AML-193 (cell line): ENCODE results near the gene KCNA10.
"Not testable (repeated sequence)": the region's sequence is repeated elsewhere in the genome, so short reads cannot be mapped to it uniquely, and the experiment has no call there.

ENCODE experiments used
- DNase-seq, 2 experiments: peaks; one replicate each; lab custom pipeline; 2025; lab: John Stamatoyannopoulos, UW

KCNA10 gene

DNA sequence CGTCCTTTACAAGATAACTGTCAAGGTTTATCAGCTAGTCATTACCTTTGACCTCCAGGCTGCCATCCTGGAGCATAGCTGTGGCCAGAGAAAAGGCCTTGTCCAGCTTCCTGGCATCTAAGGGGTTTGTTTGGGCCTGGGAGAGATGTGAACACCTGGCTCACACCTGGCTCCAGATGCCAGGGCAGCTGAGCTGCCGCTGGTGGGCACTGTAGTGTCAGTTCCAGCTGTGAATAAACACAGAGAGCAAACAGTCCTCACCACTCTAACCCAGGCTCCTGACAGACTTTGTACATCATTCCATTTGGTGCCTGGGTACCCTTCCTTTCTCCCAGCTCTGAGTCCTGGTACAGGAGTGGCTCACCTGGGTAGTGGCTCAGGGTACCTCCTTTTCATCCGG is 14.3 kb upstream of the KCNA10 start:
- no peak for DNase-seq

DNA sequence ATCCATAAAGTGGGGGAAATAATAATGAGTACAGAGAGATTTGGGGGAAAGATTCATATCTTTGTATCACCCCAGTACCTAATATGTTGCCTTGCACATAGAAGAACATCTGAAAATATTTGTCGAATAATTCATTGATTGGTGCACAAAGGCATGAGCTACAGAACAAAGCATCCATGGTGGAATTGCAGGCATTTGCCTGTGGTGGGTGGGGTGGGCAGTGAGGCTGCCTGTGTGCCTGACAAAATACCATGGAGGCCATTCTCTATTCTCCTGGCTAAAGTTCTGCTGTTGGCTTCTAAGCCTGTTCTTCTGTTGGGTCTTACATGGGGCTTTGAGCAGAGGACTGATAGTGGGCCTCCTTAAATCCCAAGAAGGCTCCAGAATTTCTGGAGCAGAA is 10.0 kb upstream of the KCNA10 start:
- no peak for DNase-seq

DNA sequence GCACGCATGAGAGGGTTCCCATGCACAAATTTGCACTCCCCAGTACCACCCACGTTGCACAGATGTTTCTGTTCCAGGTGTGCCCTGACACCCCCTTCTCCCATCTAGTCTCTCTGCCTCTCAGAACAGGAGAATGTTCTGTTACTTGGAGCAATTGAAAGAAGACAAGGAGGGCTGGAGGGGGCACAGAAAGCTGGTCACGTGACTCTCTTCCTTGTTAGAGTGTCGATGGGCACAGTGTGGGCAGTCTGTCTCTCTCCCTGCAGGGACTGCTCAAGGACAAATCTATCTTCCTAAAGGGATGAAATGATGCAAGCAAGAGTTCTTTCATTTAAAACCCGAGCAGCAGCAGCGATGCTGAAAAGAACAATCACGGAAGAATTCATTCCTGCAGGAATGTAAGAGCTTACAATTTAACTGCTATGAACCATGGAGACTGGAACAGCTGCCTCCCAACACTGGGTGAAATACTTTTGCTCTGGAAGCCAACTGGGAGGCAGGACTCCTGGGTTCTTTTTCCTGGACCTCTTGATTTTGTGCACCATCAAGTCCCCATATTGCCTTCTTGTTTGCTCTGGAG is 7.3 kb upstream of the KCNA10 start:
- no peak for DNase-seq

DNA sequence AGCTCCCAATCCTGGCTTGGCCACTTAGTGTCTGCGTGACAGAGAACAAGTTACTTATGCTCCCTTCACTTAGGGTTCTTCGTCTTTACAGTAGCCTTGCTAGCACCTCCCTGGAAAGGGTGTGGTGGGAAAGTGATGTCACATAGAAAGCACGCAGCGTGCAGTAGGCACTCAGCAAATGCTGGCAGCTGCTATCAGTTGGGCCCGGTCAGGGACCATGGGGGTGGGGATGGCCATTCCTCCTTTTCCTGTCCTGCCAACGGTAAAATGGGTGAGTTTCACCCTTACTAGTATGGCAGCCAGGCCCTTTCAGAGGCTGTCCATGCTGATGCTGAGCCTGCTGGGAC is 6.2 kb upstream of the KCNA10 start:
- no peak for DNase-seq

DNA sequence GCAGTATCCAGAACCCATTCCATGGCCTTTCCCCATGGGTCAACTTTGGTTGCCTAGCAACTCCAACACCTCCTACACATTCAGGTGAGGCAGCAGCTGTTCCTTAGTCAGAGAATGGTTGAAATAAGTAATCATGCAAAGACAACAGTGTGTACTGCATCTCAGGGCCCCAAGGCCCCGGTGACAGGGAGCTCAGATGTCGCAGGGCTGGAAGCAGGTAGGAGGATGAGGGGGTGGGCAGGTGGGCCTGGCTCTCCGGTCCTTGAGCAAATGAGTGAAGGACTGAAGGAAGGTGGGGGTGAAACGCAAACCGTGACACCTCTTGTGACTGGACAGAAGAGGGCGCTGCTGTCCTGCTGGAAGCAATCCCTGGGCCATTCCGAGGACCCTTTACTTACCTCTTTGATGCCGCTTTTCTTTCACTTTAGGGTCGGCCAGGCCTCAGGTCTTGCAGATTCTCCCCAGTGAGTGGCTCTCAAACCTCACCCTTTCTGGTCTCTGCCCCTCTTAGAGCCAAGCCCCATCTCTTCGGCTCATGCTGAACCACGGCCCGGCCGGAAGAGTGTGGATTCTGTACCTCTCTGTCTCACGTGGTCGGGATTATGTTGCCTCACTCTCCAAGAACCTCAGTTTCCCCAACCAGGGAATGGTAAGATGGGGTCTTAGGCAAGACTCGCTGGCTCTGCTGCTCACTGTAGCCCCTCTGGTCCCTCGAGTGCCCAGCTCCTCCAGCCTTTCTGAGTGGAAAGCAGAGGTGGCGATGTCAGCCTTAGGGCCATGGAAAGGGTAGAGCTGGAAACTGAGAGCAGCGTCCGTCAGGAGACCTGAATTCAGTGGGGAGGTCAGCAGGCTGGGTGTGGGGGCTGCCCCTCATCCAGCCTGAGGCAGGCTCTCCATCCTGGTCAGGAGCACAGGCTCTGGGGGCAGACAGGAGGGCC is 5.6 kb upstream of the KCNA10 start:
- DNase-seq, result peak; percentile 11 to 36

DNA sequence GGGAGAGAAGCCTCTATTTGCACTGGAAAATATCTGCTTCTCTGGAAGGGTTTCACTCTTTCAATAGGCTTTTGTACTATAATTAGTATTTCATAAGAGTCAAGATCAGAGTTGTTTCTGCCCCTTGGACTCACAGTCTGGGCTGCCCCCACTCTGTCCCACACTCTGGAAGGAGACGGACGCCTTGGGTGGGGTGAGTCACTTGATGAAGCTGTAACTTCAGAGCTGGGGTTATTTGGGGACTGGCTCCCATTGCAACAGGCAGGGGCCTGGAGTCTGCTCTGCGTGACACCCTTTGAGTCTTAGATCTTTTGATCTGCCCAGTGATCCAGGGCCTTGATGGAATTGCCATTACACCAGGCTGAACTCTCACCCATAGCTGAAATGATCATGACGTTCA is 4.0 kb upstream of the KCNA10 start:
- no peak for DNase-seq

DNA sequence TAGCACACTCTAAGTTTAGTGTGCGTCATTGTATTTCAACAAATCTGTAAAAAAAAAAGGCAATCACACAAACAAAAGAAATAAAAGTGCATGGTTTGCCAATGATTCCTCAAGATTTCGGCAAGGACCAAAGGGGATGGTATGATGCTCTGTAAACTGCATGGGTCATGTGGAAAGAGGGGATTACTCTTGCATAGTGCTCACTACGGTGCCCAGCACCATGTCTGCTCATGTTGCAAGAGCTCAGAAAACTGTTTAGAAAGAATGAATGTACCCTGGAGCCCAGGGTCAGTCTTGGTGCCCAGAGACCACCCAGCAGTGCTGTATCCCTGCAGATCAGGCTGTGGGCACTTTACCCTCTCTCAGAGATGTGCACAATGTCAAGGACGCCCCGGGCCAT is 3.6 kb upstream of the KCNA10 start:
- no peak for DNase-seq

DNA sequence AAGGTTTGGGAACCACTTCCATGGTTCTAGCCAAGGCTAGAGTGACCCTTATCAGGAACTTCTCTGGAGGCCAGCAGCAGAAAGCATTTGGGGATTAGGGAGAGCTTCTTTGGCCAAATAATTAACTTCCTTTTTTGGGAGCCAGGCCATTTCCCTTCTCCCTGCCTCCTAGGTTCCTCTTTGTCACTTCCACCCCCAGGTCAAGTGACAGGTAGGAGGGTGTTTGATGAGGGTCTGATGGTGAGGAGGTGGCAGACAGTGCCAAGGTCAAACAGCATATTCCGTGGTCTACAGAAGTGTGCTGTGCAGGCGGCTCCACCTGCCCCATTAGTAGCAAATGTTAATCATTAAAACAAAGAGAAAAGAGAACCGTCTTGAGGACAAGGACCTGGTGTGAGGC is 1.9 kb upstream of the KCNA10 start:
- DNase-seq, result no peak

DNA sequence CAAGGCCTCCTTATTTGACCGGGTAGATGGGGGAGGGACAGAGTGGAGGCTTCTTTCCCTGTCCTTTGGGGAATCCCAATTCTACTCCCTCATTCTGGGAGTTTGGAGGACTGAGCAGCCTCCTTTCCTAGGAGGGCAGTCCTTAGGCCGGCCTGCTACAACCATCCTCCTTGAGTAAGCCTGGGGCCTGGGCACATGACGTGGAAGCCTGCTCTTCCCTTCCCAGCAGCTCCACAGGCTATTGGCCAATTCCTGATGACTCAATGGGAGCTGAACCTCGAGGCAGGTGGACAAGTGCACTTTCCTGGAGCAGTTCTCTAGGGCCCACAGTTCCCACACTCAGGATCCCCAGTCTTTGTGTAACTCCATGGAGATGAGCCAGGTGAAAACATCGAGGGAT is 3.1 kb downstream of the KCNA10 start:
- DNase-seq, result no peak

DNA sequence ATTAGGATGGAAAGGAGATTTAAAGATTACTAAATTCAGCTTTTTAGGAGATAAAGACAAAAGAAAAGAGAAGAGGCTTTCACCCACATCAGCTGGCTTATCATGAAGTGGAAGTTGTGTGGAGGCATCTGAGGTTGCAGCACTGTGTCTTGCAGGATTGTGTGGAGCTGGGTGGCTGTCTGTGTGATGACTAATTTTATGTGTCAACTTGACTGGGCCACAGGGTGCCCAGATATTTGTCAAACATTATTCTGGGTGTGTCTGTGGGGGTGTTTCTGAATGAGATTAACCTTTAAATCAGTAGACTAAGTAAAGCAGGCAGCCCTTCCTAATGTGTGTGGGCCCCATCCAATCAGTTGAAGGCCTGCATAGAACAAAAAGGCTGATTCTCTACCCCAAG is 3.9 kb downstream of the KCNA10 start:
- no peak for DNase-seq

DNA sequence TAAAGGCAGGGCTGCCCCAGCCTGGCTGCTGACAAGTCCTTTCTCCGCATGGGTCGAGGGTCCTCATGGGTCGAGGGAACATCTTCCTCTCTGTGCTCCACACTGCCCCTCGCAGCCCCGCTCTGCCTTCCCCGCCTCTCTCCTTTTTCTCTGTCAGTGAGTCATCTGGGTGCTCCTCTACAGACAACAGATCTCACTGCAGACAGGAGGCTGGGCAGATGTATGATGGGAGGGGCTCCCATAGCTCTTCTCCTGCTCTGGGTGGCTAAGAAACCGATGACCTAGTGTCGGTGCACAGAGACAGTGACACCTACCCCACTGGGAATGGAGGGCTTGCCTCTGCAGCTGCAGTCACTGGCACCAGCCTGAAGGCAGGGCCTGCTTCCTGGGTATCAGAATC is 5.5 kb downstream of the KCNA10 start:
- DNase-seq, result no peak

DNA sequence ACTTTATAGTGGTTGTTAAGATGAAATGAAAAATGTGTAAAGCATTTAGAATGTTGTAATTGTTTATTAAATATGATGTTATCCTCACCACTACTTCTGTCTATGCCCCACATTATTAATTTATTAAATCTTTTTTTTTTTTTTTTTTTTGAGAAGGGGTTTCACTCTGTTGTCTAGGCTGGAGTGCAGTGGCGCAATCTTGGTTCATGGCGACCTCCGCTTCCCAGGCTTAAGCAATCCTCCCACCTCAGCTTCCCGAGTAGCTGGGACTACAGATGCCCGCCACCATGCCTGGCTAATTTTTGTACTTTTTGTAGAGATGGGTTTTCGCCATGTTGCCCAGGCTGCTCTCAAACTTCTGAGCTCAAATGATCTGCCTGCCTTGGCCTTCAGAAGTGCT is 7.5 kb downstream of the KCNA10 start:
- DNase-seq, result no peak

DNA sequence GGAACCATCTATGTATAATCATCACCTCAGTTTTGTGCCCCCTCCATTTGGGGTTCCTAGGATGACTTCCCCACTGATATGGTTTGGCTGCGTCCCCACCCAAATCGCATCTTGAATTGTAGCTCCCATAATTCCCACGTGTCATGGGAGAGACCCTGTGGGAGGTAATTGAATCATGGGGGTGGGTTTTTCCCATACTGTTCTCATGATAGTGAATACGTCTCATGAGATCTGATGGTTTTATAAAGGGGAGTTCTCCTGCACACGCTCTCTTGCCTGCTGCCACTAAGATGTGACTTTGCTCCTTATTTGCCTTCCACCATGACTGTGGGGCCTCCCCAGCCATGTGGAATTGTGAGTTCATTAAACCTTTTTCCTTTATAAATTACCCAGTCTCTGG is 8.1 kb downstream of the KCNA10 start:
- DNase-seq, result not testable (repeated sequence)

DNA sequence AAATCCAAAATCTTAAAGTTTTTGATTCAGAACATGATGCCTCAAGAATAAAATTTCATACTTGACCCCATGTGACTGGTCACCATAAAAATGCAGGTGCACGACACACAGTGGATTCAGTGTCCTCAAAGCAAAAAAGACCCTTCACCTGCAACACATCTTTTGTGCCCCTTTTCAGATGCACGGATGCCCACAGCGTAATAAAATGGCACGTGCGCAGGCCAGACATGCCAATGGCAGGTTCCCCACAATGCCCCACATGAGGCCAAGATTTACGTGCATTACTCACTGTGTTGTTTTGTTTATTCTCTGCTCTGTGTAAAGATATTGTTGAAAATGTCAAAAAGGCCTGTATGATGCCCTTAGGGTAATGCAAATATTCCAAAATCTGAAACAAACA is 9.3 kb downstream of the KCNA10 start:
- no peak for DNase-seq

DNA sequence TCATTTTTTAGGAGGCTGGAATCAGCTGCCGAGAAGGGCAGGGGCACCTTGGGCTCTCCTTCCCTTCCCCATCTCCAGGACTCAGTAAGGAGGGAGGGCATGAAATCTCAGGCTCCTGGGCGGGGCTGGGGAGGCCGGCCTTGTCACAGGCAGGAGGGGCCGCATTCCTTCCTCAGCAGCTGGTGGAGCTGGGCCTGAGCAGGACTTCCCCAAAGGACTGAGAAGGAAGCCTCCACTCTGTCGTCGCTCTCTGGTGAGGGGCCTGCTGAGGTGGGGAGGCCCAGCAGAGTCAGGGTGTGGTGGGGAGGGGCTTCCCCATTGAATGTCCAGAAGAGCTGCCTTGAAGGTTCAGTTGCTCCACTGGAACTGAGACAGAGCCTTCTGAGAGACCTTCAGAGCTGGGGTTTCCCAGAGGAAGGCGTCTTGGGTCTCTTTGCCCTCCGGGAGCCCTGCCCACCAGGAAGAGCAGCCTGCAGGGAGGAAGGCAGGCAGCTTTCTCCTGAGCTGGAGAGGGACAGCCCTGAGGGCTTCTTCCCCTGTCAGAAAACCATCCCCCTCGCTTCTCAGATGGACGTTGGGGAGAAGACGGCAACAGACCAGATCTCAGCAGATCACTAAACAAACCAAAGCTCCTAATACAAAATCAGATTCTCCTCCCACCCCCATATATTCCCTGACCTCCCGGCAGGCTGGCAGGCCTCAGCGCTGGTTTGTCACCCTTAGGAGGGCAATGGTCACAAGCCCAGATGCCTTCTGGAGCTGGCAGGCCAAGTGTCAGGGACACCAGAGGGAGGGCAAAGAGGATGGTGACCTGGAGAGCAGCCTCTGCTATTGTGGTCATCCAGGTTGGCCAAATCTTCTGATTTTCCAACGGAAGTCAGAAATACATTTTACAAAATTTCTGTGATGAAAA is 10.7 kb downstream of the KCNA10 start:
- no peak for DNase-seq

DNA sequence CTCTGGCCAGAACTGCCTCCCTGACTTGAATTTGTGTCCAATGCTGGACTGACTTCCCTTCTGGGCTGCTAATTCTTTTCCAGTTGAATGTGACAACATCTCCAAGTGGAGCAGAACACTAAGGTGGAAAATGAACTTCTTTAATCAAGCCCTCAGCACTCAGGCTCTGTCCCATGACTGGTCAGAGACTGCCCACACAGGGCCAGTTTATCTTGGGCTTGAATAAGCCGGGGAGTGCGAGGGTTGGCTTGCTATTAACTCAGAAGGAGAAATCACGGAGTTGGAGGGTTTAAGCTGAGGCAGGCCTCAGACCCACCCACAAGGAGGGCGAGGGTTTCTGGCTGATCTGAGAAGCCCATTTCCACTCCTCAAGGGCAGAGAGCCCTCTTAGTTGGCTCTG is 12.4 kb downstream of the KCNA10 start:
- DNase-seq, result no peak

DNA sequence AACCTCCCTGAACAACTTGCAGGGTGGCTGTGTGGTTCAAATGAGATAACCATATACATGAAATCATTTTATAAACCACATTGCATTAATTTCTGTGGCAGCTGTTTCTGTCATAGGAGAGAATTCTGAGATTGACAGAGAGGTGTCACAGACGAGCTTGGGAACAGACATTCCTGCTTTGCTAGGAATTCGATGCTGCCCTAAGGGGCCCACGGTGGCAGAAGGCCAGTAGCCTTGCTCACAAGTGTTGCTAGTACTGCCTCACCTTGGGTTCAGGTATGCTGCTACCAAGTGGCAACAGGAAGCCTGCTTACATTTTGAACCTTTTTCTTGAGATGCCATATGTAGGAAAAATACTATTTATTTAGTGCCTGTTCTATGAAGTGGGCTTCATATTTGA is 13.4 kb downstream of the KCNA10 start:
- DNase-seq, result no peak

DNA sequence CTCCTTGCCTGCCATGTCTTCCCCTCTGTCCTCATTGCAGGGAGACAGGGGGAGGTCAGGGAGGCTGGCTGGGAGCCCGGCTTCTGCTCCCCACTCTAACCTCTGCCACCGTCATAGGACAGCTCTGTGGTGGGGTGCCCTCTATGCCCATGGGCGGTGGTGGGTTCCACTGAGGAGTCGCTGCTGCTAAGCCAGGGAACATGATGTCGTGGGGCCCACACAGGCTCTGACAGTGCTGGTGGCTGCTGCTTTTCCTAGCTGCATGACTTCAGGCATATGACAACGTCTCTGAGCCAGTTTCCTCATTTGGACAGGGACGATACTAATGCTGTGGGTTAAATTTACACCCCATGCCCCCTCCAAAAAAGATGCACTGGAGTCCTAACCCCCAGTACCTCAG is 14.7 kb downstream of the KCNA10 start:
- no peak for DNase-seq

DNA sequence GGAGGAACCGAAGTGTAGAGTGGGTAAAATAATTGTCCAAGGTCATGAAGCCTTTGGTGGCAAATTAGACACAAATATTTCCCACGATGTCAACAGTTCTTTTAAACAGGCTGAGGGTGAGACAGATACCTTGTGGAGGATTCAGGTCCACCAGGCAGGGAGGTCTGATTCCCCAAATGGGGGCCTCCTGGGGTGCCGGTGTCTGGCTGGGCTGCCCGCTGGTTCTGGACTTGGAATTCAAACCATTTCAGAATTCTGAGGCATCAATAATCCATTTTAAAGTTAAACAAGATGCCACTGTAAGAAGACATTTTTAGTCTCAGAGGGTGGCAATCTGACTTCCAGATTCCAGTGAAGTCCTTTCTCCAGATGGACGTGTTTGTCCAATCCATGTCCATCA is 15.5 kb downstream of the KCNA10 start:
- no peak for DNase-seq

DNA sequence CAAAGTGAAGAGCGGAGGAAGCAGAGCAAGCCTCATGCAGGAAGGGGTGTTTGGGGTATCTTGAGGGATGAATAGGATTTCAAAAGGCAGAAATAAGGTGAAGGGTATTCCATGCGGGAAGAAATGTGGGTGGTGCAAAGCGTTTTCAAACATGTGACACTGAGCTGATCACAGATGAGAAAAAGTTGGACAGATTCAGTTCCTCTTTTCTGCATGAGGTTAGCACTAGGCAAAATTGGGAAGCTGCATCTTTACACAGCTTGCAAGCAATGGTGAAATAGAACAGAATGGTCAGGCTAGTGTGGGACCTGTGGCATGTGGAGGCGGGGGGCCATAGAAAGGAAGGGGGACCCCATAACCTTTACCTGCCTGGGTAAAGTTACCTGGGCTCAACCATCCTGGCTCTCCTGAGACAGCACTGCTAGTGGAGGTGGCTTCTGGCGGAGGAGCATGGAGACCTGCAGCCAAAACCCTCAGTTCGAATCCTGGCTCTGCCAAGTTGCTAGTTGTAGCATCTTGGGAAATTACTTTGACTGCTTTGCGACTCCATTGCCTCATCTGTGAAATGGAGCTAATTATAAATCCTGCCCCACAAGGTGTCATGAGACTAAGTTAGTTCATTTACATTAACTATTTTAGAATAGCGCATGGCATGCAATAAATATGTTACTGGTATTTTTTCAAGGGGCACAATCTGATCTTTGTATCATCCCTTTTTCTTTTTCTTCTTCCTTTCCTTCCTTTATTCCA is 16.4 kb downstream of the KCNA10 start:
- peak; percentile 54 to 74 for DNase-seq

DNA sequence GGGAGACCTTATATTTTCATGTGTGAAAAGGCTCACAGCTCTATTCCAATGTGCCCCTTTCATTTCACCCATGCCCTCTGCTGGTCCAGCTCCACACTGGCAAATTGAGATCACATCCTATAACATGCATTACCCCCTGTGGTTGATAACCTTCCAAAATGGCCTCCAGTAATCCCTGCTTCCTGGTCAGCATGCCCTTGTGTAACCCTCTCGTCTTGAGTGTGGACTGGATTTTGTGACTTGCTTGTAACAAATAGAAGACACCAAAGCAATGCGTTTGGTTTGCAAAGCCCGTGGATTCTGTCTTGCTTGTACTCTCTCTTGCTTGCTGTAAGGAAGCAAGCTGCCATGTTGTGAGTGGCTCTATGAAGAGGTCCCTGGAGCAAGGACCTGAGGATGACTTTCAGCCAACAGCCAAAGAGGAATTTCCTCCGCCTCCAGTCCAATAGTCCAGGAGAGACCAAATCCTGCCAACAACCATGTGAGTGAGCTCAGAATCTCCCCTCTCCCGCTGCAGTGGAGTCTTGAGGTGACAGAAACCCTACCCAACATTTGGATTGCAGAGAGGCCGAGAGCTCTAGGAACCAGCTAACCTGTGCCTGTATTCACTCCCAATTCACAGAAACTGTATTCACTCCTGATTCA is 17.4 kb downstream of the KCNA10 start:
- no peak for DNase-seq

DNA sequence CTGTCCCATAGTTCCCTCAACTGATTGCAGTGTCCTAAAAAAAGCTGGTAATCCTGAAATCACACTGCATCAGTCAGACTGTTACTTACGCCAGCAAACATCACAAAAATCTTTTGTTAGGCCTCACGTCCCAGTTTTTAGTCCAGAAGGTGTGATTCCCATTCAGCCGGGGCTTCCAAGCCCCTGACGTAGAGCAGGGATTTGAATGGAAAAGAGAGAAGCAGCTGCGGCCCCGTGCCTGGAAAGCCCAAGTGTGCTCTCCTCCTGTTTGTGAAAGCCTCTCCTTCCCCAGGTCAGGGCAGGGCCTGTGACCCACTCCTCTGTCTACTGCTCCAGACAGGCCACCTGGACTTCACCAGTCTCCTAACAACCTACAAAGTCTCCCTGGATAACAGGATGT is 20.7 kb downstream of the KCNA10 start:
- no peak for DNase-seq
